Measurements from ENCODE around the gene SLC25A3. TPM values are rescaled to one million over a fixed set of nuclear protein-coding genes. Genes with fewer than 3 reads are reported as not detected.

SLC25A3 gene
- total and polyA plus RNA-seq, 2 experiments from 2014 or later, result 472 to 941 TPM

GRCh38 chr12:98653866-98654493 lies 60.5 kb downstream of the SLC25A3 start:
- no peaks in the 10 kb centered on the region for H3K9me3 ChIP-seq (ENCODE audit: low read depth)
- H2AFZ ChIP-seq, result no peak overlapping the region
- H3K27me3 ChIP-seq (replicated peaks; ENCODE audit: insufficient read depth), result no peaks in the 10 kb centered on the region
- no peak overlapping the region for H3K4me2 ChIP-seq (ENCODE audit: unreplicated experiment)
- 96 to 97% methylated on average over 1 of the region's 1 CpG for WGBS, 2 experiments (ENCODE audit: low coverage in 1 of 2, low lambda C conversion rate in 2 of 2, missing lambda C conversion rate in 2 of 2)
- peak; percentile 78 for DNase-seq
- no peaks in the 10 kb centered on the region for H4K20me1 ChIP-seq (ENCODE audit: insufficient read depth)
- no peak overlapping the region for H3K9ac ChIP-seq
- H3K4me1 ChIP-seq (ENCODE audit: insufficient read depth), result no peaks in the 10 kb centered on the region
- no peaks in the 10 kb centered on the region for H3K9me2 ChIP-seq (ENCODE audit: insufficient read depth)
- peaks cover 39% of the 10 kb centered on the region for H3K36me3 ChIP-seq (ENCODE audit: low read depth)
- H3K4me3 ChIP-seq, result no peak overlapping the region
- no peak overlapping the region for H3K27ac ChIP-seq
- no peak for TF ChIP-seq EZH2 (IDR thresholded peaks at IDR 0.05; ENCODE audit: insufficient read depth, poor library complexity, severe bottlenecking)
- no peaks in the 10 kb centered on the region for H3F3A ChIP-seq (ENCODE audit: insufficient read depth)
- peaks cover 76% of the 10 kb centered on the region for H3K79me2 ChIP-seq (ENCODE audit: insufficient read depth)
- in situ Hi-C loops (cut with MboI), result no loop called here

Small RNAs within 50 kb of the gene (small RNA-seq; reads per million reads assigned to genes)
- gene SNORA53 (ENCODE audit: low read depth, low replicate concordance), result 10.3 reads per million, percentile 85 among the genes with 10 or more reads in this experiment

Other genes starting within 250 kb of the SLC25A3 start
- gene TMPO, start 78.1 kb upstream of the SLC25A3 start, total RNA-seq (2014; rRNA removed; shearing (Covaris generic)), result 67.5 and 68.3 TPM in 2 replicates
- 29.8 and 30.0 TPM in 2 replicates for gene TMPO, start 78.1 kb upstream of the SLC25A3 start, polyA plus RNA-seq (2016; fragmentation: Nextera tagmentation; extraction: Ambion mirVana)
- gene IKBIP, start 51.1 kb downstream of the SLC25A3 start, total RNA-seq (2014; rRNA removed; shearing (Covaris generic)), result 115 and 125 TPM in 2 replicates
- gene IKBIP, start 51.1 kb downstream of the SLC25A3 start, polyA plus RNA-seq (2016; fragmentation: Nextera tagmentation; extraction: Ambion mirVana), result 121 and 122 TPM in 2 replicates
- gene APAF1, start 51.6 kb downstream of the SLC25A3 start, total RNA-seq (2014; rRNA removed; shearing (Covaris generic)), result 23.4 and 24.5 TPM in 2 replicates
- 6.8 and 8.3 TPM in 2 replicates for gene APAF1, start 51.6 kb downstream of the SLC25A3 start, polyA plus RNA-seq (2016; fragmentation: Nextera tagmentation; extraction: Ambion mirVana)